HG03045 (cell line): ENCODE measurements around the gene ADGRF5.

ENCODE experiments used
- ATAC-seq: cut with Tn5 transposase; IDR thresholded peaks from one replicate; pipeline ENCODE4 v1.9.1; 2021; ENCODE audit warnings: mild to moderate bottlenecking, moderate library complexity; ENCODE audit not compliant: unreplicated experiment

ADGRF5 gene, protein sequence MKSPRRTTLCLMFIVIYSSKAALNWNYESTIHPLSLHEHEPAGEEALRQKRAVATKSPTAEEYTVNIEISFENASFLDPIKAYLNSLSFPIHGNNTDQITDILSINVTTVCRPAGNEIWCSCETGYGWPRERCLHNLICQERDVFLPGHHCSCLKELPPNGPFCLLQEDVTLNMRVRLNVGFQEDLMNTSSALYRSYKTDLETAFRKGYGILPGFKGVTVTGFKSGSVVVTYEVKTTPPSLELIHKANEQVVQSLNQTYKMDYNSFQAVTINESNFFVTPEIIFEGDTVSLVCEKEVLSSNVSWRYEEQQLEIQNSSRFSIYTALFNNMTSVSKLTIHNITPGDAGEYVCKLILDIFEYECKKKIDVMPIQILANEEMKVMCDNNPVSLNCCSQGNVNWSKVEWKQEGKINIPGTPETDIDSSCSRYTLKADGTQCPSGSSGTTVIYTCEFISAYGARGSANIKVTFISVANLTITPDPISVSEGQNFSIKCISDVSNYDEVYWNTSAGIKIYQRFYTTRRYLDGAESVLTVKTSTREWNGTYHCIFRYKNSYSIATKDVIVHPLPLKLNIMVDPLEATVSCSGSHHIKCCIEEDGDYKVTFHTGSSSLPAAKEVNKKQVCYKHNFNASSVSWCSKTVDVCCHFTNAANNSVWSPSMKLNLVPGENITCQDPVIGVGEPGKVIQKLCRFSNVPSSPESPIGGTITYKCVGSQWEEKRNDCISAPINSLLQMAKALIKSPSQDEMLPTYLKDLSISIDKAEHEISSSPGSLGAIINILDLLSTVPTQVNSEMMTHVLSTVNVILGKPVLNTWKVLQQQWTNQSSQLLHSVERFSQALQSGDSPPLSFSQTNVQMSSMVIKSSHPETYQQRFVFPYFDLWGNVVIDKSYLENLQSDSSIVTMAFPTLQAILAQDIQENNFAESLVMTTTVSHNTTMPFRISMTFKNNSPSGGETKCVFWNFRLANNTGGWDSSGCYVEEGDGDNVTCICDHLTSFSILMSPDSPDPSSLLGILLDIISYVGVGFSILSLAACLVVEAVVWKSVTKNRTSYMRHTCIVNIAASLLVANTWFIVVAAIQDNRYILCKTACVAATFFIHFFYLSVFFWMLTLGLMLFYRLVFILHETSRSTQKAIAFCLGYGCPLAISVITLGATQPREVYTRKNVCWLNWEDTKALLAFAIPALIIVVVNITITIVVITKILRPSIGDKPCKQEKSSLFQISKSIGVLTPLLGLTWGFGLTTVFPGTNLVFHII (N-terminal part only)

GRCh38 chr6:46921731-46922130 is at the start of gene ADGRF5:
Gene ADGRF5, minus strand, starts transcription at chr6:46921938. Its CDS starts 15,176 bp downstream, at chr6:46906762.
- no peak for ATAC-seq

- ATAC-seq: no peak
Measured at GRCh38 chr6:46969206-46969605, 47.5 kb upstream of the ADGRF5 start.

GRCh38 chr6:46967826-46968349 is 46.1 kb upstream of the ADGRF5 start:
- ATAC-seq: no peak

DNA sequence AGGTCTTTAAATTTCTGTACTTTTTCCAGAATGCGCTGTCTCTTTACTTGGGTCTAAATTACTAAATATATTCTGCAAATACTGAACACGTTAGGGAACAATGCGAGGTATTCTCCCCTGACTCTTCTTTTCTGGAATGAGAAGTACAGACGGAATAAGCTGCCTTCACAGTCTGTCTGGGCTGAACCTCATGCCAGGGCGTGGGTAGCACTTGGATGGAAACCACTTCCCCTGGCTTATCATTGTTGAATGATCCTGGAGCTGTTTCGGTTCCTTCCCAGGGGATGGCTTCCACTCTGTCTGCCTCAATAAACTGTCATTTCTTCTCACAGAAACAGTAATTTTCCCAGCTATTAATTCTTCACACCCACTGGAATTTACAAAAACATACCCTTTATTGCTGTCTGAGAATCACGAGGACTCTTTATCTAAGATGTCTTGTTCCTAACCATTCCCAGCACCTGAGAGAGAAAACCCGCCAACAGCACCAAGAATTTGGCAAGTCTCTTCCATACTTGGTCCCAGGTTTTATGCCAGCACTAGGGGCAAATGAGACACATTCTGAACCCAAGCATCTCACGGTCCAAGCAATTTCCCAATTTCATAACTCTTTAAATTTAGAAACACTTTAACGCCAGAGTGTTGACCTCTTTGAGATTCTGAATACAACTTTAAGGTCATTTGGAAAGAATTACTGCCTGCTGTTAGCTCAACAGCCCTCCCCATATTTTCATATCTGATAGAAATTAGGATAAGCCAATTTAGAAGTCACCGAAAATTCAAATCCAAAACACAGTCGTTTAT is 43.2 kb upstream of the ADGRF5 start:
- no peak for ATAC-seq

DNA sequence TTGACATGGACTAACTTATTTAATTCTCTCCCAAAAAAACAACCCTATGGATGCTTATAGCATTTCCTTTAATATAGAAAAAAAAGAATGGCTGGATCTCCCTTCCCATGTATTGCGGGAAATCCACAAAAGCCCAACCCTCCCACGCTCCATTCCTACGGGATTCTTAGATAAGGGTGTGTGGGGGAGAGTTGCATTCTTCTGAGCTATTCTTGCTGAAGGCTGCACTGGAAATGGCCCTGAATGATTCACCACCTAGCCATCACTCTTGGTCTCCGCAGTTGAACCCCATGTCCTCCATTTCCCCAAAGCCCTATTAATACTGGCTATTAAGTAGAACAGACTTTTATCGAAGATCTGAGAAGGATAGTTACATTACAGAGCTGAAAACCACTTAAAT is 41.9 kb upstream of the ADGRF5 start:
- ATAC-seq: no peak

GRCh38 chr6:46963039-46963438 is 41.3 kb upstream of the ADGRF5 start:
- ATAC-seq: no peak

GRCh38 chr6:46961711-46962110 is 40.0 kb upstream of the ADGRF5 start:
- no peak for ATAC-seq

DNA sequence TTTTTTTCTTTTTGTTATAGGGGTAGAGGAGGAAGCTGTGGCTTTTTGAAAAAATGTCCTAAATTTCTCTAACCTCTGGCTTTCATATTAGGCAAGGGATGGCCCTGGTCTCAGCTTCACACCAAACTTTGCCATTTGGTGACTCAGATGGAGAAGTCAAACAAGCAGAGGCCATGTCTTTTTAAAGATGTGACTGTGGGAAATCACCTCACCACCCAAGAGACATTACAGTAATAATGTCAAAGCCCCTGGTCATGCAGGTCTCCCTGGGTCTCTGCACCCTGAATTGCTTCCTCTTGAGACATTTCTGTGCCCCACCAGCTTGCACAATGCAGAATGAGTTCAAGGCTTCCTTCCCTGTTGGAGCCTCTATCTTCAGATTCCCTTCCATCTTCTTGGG is 39.5 kb upstream of the ADGRF5 start:
- ATAC-seq: no peak

DNA sequence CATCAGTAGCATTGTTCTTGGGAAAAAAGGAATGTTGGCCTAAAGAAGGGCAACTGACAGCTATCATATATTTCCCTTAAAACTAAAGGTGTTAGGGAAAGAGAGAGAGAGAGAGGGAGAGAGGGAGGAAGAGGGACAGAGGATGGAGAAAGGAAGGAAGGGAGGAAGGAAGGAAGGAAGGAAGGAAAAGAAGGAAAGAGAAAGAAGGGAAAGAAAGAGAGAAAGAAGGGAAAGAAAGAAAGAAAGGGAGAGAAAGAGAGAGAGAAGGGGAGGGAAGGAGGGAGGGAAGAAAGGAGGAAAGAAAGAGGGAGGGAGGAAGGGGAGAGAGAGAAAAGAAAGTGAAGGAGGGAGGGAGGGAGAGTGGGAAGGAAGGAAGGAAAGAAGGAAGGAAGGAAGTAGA is 37.7 kb upstream of the ADGRF5 start:
- ATAC-seq: no peak

DNA sequence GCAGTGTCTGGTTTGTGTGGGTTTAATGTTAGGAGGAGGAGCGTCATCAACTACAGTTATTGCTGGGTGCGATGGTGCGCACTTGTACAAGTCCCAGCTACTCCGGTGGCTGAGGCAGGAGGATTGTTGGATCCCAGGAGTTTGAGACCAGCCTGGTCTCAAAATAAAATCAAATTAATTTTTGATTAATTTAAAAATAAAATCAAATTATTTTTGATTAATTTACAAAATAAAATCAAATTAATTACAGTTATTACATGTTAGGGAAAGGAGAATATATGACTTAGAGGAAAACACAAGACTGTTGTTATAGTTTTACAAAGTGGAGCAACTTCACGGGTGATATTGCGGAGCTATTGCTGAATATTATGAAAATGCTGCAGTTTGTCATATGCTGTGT is 34.7 kb upstream of the ADGRF5 start:
- no peak for ATAC-seq

DNA sequence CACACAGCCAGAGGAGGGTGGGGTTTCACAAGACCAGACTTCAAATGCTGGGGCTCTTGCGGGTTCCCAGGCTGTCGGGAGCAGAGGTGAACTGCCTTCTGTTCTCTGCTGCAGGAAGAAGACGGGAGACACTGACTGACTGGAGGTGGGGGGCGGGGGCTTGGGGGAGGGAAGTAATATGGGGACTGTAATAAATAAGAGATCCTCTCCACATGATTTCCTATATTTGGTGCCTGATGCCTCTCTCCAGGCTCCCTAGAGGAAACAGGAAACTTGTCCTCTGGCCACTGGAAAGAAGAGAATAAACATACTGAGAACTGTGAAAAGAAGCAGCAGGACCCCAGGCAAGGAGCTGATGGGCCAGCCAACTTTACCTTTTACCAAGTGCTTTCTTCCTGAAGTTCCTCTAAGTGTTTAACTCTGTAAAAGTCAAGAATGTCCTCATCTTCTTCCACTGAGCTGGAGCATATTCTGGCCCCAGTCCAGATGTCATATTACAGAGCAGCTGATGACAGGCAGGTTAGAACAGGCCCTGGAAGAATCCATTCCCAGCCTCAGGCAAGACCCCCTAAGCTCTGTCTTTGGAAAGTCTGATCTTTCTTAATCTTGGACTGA is 33.2 kb upstream of the ADGRF5 start:
- ATAC-seq: no peak

- no peak for ATAC-seq
Measured at GRCh38 chr6:46953921-46954320, 32.2 kb upstream of the ADGRF5 start.

DNA sequence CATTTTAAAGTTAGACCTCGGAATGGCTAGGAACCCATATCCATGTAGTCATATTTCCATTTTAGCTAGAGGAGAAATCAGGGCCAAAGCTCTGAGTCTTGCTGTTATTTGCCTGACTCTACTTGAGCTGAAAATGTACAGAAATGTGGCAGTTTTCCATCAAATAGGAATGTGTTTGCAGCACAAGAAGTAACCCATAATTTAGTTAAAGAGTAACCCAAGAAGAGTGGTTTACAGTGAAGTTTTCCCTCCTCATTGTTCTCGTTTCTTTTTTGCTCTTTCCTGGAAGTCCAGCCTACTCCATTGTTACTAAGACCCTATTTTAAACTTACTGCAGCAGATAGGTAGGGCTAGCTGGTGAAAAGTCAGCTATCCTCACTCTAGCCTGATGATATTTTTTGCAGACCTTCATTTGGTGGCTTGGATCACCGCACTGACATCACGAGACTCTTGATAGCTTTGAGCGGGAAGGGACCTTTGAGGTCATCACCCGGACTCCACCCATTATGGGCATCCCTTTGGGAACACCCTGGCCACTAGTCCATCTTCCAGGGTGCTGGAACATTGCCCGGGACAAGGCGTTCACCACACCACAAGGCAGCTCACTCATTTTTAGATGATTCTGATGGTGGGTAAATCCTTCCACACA is 28.0 kb upstream of the ADGRF5 start:
- no peak for ATAC-seq

- ATAC-seq: no peak
Measured at GRCh38 chr6:46948699-46949098, 27.0 kb upstream of the ADGRF5 start.

DNA sequence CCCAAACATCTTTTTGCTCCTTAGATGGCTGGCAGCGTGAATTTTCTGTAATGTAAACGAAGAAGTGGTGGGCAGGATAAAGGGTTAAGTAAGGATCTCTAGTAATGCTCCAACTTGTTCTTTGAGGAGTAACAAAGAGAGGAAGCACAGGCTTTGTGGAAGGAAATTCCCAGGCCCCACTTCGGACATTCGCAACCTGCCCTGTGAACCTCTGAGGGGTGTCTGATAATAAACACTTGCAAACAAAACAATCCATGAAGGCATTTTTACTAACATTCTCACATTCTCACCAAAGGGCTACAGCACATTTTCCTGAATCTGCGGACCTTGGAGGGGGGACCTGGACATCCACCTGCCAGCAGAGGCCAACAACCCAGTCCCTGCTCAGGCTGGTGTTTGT is 25.8 kb upstream of the ADGRF5 start:
- ATAC-seq: no peak

DNA sequence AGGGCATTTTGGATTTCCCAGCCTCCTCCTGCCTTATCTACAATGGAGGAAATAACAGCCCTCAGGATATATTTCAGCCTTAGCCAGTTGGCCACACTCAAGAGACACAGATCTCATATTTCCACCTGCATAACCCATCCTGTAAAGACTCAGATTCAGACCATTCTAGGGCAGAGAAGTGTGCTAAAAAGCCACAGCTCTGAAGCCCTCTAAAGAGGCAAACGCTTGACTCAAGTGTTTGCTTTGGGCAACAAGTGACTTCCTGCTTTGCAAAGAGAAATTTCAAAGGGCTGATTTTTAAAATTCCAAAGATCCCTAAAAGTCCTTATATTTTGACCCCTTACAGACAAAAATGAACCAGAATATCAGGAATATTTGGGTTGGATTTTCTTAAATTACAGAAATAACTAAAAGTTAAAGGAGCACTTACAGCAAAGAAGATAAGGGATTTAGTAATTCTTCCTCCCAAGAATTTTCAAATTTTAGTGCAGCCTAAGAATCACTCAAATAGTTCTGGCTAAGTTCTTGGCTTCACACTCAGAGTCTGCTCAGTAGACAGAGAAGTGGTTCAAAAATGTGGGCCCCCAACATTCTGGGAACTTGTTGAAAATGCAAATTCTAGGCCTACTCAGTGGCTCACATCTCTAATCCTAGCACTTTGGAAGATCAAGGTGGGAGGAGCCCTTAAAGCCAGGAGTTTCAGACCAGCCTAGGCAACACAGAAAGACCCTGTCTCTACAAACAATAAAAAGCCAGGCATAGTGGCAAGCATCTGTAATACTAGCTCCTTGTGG is 18.9 kb upstream of the ADGRF5 start:
- ATAC-seq: no peak

DNA sequence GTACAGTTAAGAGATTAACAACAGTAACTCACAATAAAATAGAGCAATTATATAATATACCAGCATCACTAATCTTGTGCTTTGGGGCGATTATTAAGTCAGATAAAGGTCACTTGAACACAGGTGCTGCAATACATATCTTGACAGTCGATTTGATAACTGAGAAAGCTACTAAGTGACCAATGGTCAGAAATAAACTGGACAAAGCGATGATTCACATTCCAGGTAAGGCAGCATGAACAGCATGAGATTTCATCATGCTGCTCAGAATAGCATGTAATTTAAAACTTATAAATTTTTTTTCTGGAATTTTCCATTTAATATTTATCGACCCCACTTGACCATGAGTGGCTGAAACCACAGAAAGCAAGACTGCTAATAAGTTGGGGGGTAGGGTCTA is 15.9 kb upstream of the ADGRF5 start:
- no peak for ATAC-seq

DNA sequence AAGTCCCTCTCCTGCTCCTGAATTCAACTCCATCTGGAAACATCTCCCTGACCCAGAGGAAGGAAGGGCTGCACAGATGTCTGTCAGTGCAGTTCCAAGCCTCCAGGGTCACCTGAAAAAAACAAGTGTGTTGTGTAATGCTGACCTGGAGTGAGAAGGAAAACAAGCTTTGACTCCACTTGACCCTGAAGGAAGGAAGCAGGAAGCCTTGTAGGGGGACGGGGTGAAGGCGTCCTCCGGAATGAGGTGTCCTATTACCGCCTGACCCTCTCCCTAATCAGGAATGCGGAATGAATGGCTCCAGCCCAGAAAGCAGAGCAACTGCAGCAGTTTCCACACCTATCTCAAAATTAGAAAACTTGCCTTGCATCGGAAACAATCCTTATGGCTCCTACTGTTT is 13.9 kb upstream of the ADGRF5 start:
- no peak for ATAC-seq
